Spleen (tissue), 11 donors: ENCODE data around the gene OGN. TPM values are rescaled to one million over a fixed set of nuclear protein-coding genes. Genes with fewer than 3 reads are reported as not detected.

Experiments
- DNase-seq: peaks from one replicate; pipeline ENCODE4 v3.0.0-alpha.2; 2020
- H3K27ac ChIP-seq, 8 donors: fragments of 200-600 bp; sonication (generic) in 7 of 8; 1 replicate in 4 of 8; 2 replicates in 4 of 8; pipeline versions ENCODE4 v1.5.0 to v1.8.0; 2016 to 2021; ENCODE audit warnings: inconsistent platforms in 4 of 8, mild to moderate bottlenecking in 4 of 8, moderate library complexity in 1 of 8
- H3K27me3 ChIP-seq, 7 donors: fragments of 200-600 bp; sonication (generic) in 6 of 7; replicated peaks in 1 of 7; 1 replicate in 4 of 7; 2 replicates in 3 of 7; pipeline versions ENCODE4 v1.5.0 to v1.8.0; 2016 to 2021; ENCODE audit warnings: inconsistent platforms in 3 of 7, mild to moderate bottlenecking in 1 of 7
- H3K36me3 ChIP-seq, 6 donors: fragments of 200-600 bp; sonication (generic) in 5 of 6; 1 replicate in 4 of 6; 2 replicates in 2 of 6; pipeline versions ENCODE4 v1.5.0 to v1.8.0; 2016 to 2021; ENCODE audit warnings: inconsistent platforms in 2 of 6
- H3K4me1 ChIP-seq, 6 donors: fragments of 200-600 bp; sonication (generic) in 5 of 6; 1 replicate in 3 of 6; 2 replicates in 3 of 6; pipeline versions ENCODE4 v1.5.0 to v1.8.0; 2016 to 2021; ENCODE audit warnings: inconsistent platforms in 3 of 6
- H3K4me3 ChIP-seq, 8 donors: fragments of 200-600 bp; sonication (generic) in 7 of 8; 1 replicate in 4 of 8; 2 replicates in 4 of 8; pipeline versions ENCODE4 v1.5.0 to v1.8.0; 2016 to 2021; ENCODE audit warnings: inconsistent platforms in 4 of 8, mild to moderate bottlenecking in 4 of 8, moderate library complexity in 2 of 8
- H3K9me3 ChIP-seq, 8 donors: fragments of 200-600 bp; sonication (generic) in 7 of 8; 1 replicate in 4 of 8; 2 replicates in 4 of 8; pipeline versions ENCODE4 v1.5.0 to v1.8.0; 2016 to 2021; ENCODE audit warnings: inconsistent platforms in 4 of 8
- CTCF ChIP-seq, 11 experiments: fragments of 200-600 bp in 7 of 11; fragments of 450-650 bp in 4 of 11; sonication (generic) in 4 of 11; IDR thresholded peaks in 8 of 11; conservative IDR thresholded peaks in 3 of 11; 1 replicate in 7 of 11; 2 replicates in 4 of 11; pipeline versions ENCODE4 v1.4.0 to v1.8.0; 2016 to 2021; ENCODE audit warnings: antibody characterized with exemption in 11 of 11, inconsistent platforms in 4 of 11, mild to moderate bottlenecking in 1 of 11
- POLR2A ChIP-seq, 3 donors: fragments of 450-650 bp; IDR thresholded peaks; one replicate each; pipeline ENCODE4 v1.5.1; 2017; ENCODE audit warnings: antibody characterized with exemption in 3 of 3, mild to moderate bottlenecking in 1 of 3
- POLR2AphosphoS5 ChIP-seq, 3 donors: sonication (generic); formaldehyde crosslinking; IDR thresholded peaks; one replicate each; pipeline ENCODE4 v1.5.1; 2017; ENCODE audit warnings: antibody characterized with exemption in 3 of 3
- WGBS, 5 donors: extraction: QIAGEN DNeasy Blood & Tissue Kit in 3 of 5; methylation state at CpG; one replicate each; pipeline versions ENCODE4 v1.1.5 to v1.1.7; 2013 to 2018; 5-methylcytosine and 5-hydroxymethylcytosine counted together
- intact Hi-C: fragments of 100-400 bp; cut with DNase I; formaldehyde crosslinking; loops from one replicate; pipeline ENCODE4 v1.15.0; 2023; ENCODE audit warnings: low total_unique reads
- polyA plus RNA-seq, 3 donors: library from polyadenylated mRNA; stranded (reverse); fragments of 200-250 nt; gene quantifications; one replicate each; pipeline ENCODE4 v1.2.1, GENCODE V29; 2013
- total RNA-seq, 7 donors: library from RNA; depleted of rRNA in 3 of 7; stranded (reverse); fragments of >200 nt in 3 of 7; fragmentation: NEBNext Ultra II Directional in 4 of 7; extraction: Animal tissue kit (Norgen Biotek cat#: 25700) in 4 of 7; gene quantifications; one replicate each; pipeline versions ENCODE4 v1.1.0 to v1.2.1, GENCODE V29; 2016 to 2021
- donor health status: healthy with polysubstance abuse.
- donor health status: DM: no; HTN: no; CAD: no; lungs with moderate emphysema.
- donor health status: DM: no; HTN: no; CAD: no.
- donor health status: Bipolar disorder and iron deficiency.
- donor health status: healthy.
- donor health status: DM: no; HTN: no; CAD: no.
- donor health status: DM: yes; HTN: yes; CAD: no.

OGN gene
- total and polyA plus RNA-seq, 10 donors: 0.14 to 1.3 (median 0.57) TPM; not detected in 1

- Histone ChIP-seq H3K9me3 (no peaks in the 10 kb centered on the region), H3K4me1 (no peaks in the 10 kb centered on the region), H3K27ac (no peak overlapping the region), H3K27me3 (no peaks in the 10 kb centered on the region), H3K36me3 (no peaks in the 10 kb centered on the region), H3K4me3 (no peak overlapping the region)
- TF ChIP-seq CTCF (IDR thresholded peaks at IDR 0.05 in 8 of 11, conservative IDR thresholded peaks at IDR 0.05 in 3 of 11) (no peak), POLR2A (IDR thresholded peaks at IDR 0.05) (no peak), POLR2AphosphoS5 (IDR thresholded peaks at IDR 0.05) (no peak)
- WGBS, 5 donors: 69 to 85% (median 70%) methylated on average over 2 of the region's 2 CpGs
- intact Hi-C loops: no loop called here
- no peak for DNase-seq
Observed at GRCh38 chr9:92425474-92425873, 21.1 kb upstream of the OGN start.

- Histone ChIP-seq H3K4me3 (no peak within 1 kb of the TSS), H3K27me3 (no peaks in the 10 kb centered on the region), H3K4me1 (no peaks in the 10 kb centered on the region), H3K9me3 (no peaks in the 10 kb centered on the region), H3K27ac (no peak within 1 kb of the TSS), H3K36me3 (no peaks in the 10 kb centered on the region)
- intact Hi-C loops: no loop called here
- TF ChIP-seq POLR2AphosphoS5 (IDR thresholded peaks at IDR 0.05) (no peak), POLR2A (IDR thresholded peaks at IDR 0.05) (no peak), CTCF (IDR thresholded peaks at IDR 0.05 in 8 of 11, conservative IDR thresholded peaks at IDR 0.05 in 3 of 11) (no peak)
- WGBS, 5 donors: 56 to 93% (median 80%) methylated on average over 1 of the region's 1 CpG
- no peak for DNase-seq
Observed at GRCh38 chr9:92424340-92424739, 20.0 kb upstream of the OGN start, which contains the start of gene OMD. Gene OMD (minus strand): TSS chr9:92424471. CDS start chr9:92417558, 6,913 bp downstream.

DNA sequence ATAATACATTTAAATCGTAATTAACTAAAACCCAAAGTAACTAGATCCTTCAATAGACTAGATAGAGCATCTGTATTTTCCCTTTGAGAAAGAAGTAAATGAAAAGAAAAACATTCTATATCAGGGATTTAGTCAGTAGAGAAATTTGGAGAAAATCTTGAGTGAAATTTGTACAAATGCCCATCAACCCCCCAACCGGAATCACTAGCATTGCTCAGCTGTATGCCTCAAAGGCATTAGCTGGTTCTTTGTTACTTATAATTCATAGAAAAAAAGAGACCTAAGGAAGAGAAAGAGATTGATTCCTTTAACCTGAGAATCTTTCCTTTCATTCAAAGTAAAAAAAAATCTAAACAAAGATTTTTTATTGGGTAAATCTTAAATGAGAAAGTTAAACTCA is 19.2 kb upstream of the OGN start:
- Histone ChIP-seq H3K36me3 (no peaks in the 10 kb centered on the region), H3K9me3 (no peaks in the 10 kb centered on the region), H3K27me3 (no peaks in the 10 kb centered on the region), H3K27ac (no peak overlapping the region), H3K4me1 (no peaks in the 10 kb centered on the region), H3K4me3 (no peak overlapping the region)
- DNase-seq: no peak
- 95 to 99% (median 98%) methylated on average over 2 of the region's 2 CpGs for WGBS, 5 donors
- TF ChIP-seq CTCF (IDR thresholded peaks at IDR 0.05 in 8 of 11, conservative IDR thresholded peaks at IDR 0.05 in 3 of 11): no peak
- intact Hi-C loops: no loop called here

DNA sequence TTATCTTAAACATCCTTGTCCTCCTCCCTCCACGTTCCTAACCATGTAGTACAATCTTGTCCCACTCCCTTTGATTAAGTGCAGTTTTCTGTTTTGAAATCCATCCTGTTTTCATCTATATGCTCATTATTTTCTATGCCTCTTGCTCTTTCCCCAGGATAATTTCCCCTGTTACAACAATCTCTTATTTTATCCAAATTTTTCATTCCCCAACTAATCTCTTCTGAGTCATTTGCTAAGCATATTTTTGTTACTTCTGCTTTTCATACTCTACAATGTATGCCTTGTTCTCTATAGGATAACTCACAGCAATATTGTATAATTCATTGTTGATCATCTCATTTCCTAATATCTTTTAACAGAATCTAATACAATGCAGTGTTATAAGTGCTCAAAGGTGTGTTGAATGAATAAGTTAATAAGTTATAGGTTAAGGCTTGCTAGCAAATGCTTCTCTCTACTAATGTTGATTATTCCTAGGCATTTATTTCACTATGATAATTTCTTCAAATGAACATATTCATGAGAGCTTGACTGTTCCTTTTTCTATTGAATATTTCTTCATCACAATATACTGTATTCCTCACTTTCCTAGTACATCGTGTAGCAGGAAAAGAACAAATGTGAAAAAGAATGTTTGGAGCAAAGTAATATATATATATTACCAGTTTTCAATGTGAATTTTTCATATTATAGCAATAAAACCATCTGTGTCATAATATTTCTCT is 18.4 kb upstream of the OGN start:
- Histone ChIP-seq H3K27me3 (no peaks in the 10 kb centered on the region), H3K9me3 (no peaks in the 10 kb centered on the region), H3K27ac (no peak overlapping the region), H3K4me3 (no peak overlapping the region), H3K36me3 (no peaks in the 10 kb centered on the region), H3K4me1 (no peaks in the 10 kb centered on the region)
- DNase-seq: no peak
- intact Hi-C loops: no loop called here
- TF ChIP-seq POLR2A (IDR thresholded peaks at IDR 0.05) (no peak), POLR2AphosphoS5 (IDR thresholded peaks at IDR 0.05) (no peak), CTCF (IDR thresholded peaks at IDR 0.05 in 8 of 11, conservative IDR thresholded peaks at IDR 0.05 in 3 of 11) (no peak)
- 94 to 95% (median 94%) methylated on average over 2 of the region's 2 CpGs for WGBS, 5 donors
